Measurements from ENCODE around the gene SCYGR8. TPM values are rescaled to one million over a fixed set of nuclear protein-coding genes. Genes with fewer than 3 reads are reported as not detected.

The SCYGR8 gene
- total and polyA plus RNA-seq, 2 of the 8 experiments (the other 6 are each of a cell fraction or from before 2014, with no cell fraction given) = not detected

DNA sequence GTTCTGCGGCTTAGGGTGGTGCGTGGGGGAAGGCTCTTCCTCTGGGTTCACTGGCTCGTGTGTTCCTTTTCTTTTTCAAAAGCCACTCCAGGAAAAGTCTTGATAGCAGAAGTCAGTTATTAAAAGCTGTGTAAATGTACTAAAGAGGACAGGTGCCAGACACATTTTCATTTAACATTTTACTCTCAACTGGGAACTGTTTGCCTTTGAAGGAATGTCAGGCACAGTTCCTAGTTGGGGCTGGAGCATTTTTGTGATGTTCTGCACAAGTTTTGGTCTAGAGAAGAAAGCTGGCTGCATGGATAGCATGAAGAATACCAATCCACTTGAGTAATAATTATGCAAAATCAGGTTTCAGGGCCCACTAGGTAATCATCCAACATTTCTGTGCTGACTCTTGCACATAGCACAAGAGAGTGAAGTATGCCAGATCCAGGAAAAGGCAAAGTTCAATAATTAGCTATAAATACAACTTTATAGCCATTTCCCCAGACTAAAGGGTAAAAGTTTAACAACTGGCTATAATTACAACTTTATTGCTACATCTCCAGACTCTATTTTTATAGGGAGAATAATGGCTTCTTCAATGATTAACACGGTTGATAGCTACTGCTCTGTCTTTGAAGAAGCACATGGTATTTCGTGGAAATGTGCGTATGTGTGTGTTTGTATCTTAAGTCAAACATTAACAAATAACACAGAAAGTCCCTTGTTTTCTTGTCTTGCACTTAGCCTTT, 16.2 kb downstream of the SCYGR8 start (continued):
- TF ChIP-seq, protein P1, sequence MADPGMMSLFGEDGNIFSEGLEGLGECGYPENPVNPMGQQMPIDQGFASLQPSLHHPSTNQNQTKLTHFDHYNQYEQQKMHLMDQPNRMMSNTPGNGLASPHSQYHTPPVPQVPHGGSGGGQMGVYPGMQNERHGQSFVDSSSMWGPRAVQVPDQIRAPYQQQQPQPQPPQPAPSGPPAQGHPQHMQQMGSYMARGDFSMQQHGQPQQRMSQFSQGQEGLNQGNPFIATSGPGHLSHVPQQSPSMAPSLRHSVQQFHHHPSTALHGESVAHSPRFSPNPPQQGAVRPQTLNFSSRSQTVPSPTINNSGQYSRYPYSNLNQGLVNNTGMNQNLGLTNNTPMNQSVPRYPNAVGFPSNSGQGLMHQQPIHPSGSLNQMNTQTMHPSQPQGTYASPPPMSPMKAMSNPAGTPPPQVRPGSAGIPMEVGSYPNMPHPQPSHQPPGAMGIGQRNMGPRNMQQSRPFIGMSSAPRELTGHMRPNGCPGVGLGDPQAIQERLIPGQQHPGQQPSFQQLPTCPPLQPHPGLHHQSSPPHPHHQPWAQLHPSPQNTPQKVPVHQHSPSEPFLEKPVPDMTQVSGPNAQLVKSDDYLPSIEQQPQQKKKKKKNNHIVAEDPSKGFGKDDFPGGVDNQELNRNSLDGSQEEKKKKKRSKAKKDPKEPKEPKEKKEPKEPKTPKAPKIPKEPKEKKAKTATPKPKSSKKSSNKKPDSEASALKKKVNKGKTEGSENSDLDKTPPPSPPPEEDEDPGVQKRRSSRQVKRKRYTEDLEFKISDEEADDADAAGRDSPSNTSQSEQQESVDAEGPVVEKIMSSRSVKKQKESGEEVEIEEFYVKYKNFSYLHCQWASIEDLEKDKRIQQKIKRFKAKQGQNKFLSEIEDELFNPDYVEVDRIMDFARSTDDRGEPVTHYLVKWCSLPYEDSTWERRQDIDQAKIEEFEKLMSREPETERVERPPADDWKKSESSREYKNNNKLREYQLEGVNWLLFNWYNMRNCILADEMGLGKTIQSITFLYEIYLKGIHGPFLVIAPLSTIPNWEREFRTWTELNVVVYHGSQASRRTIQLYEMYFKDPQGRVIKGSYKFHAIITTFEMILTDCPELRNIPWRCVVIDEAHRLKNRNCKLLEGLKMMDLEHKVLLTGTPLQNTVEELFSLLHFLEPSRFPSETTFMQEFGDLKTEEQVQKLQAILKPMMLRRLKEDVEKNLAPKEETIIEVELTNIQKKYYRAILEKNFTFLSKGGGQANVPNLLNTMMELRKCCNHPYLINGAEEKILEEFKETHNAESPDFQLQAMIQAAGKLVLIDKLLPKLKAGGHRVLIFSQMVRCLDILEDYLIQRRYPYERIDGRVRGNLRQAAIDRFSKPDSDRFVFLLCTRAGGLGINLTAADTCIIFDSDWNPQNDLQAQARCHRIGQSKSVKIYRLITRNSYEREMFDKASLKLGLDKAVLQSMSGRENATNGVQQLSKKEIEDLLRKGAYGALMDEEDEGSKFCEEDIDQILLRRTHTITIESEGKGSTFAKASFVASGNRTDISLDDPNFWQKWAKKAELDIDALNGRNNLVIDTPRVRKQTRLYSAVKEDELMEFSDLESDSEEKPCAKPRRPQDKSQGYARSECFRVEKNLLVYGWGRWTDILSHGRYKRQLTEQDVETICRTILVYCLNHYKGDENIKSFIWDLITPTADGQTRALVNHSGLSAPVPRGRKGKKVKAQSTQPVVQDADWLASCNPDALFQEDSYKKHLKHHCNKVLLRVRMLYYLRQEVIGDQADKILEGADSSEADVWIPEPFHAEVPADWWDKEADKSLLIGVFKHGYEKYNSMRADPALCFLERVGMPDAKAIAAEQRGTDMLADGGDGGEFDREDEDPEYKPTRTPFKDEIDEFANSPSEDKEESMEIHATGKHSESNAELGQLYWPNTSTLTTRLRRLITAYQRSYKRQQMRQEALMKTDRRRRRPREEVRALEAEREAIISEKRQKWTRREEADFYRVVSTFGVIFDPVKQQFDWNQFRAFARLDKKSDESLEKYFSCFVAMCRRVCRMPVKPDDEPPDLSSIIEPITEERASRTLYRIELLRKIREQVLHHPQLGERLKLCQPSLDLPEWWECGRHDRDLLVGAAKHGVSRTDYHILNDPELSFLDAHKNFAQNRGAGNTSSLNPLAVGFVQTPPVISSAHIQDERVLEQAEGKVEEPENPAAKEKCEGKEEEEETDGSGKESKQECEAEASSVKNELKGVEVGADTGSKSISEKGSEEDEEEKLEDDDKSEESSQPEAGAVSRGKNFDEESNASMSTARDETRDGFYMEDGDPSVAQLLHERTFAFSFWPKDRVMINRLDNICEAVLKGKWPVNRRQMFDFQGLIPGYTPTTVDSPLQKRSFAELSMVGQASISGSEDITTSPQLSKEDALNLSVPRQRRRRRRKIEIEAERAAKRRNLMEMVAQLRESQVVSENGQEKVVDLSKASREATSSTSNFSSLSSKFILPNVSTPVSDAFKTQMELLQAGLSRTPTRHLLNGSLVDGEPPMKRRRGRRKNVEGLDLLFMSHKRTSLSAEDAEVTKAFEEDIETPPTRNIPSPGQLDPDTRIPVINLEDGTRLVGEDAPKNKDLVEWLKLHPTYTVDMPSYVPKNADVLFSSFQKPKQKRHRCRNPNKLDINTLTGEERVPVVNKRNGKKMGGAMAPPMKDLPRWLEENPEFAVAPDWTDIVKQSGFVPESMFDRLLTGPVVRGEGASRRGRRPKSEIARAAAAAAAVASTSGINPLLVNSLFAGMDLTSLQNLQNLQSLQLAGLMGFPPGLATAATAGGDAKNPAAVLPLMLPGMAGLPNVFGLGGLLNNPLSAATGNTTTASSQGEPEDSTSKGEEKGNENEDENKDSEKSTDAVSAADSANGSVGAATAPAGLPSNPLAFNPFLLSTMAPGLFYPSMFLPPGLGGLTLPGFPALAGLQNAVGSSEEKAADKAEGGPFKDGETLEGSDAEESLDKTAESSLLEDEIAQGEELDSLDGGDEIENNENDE (IDR thresholded peaks at IDR 0.05; ENCODE audit: insufficient replicate concordance, low read length) = no peak
- TF ChIP-seq POLR2A (IDR thresholded peaks at IDR 0.05; ENCODE audit: control extremely low read depth in 1 of 2, low read depth in 2 of 2, low read length in 2 of 2) (no peak), PHF8 (conservative IDR thresholded peaks at IDR 0.05; ENCODE audit: low read depth, low read length) (no peak)
